HG03066 (cell line): Measurements from ENCODE around the gene HMGB3.
"Not testable (repeated sequence)": the region's sequence is repeated elsewhere in the genome, so short reads cannot be mapped to it uniquely, and the experiment has no call there.

Experiments
- ATAC-seq: cut with Tn5 transposase; IDR thresholded peaks from one replicate; pipeline ENCODE4 v1.9.1; 2021; ENCODE audit warnings: low read depth; ENCODE audit not compliant: unreplicated experiment

Gene HMGB3

DNA sequence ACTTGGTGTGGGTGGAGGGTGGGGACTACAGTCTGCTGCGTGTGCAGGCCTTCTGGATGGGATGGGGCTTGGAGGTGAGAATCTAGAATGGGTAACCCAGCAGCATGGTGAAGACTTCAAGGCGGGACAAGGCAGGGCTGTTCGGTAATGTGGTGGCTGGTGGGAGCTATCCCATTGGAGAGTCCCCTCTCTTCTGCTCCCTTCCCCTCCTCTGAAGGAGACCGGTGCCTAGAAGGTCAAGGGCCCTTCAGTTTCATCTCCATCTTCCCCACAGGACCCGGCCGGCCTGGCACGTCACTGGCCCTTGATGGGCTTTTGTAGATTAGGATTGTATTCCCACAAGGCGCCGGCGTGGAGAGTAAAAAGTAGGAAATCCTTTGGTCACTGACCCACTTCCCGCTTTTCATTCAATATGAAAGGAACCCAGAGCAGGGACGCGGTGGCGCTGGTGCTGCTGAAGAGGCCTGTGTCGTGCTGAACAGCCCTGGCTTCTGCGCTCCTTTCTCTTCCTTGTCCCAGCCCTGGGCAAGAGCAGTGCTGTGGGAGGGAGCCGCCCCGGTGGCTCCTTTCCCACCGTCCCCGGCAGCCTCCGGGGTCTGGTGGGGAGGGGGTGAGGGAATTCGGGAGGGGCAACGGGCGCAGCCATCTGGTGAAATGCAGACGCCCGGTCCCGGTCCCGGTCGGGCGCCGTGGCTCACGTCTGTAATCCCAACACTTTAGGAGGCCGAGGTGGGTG lies 7.3 kb upstream of the HMGB3 start:
- ATAC-seq = no peak

DNA sequence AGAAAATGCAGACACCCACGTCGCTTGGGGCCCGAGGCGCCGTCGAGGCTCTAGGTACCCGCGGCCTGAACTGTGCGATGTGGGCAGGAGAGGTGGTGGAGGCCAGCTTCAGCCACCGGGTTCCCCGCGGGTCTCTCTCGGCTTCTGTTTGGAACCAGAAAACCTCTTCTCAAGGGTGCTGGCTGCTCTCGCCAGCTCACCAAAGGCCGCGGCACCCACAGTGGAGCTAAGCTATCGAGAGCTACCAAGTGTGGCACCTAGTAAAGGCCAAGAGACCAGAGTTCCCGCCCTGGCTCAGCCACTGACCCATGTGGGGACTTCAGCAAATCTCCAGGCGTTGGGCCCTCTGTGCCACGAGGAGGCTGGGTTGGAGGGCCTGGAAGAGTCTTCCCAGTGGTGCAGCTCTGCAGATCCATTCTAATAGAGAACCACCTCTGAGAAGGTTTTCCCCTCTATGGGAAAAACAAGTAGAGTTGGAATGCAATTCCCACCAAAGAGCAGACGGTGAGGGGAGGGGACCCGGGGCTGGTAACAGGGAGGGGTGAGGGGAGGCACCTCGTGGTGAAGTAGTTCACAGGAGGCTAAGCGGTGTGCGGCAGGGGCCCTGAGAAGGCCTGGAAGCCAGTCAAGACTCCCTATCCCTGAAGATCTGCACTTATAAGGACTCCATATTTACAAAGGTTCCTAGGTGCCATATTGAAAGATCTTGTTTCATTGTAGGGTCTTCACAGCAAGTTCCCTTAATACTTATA lies 5.5 kb upstream of the HMGB3 start:
- ATAC-seq = no peak

DNA sequence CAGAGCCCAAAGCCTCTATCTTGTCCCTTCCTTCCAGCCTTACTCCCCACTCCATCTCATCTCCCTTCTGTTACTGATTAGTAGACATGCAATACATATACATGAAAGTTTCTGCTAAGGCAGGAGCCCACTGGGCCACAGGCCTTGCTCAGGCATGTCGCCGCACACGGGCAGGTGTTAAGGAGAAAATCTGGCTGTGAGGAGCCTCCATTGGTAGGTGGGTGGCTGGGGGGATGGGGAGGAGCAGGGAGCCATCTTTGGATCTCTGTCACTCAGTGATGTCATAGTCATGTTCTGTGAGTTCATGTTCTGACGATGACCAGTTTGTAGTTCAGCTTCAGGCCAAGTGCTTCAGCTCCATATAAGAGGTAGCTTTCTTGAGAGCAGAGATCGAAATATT lies 2.9 kb upstream of the HMGB3 start:
- ATAC-seq = no peak

DNA sequence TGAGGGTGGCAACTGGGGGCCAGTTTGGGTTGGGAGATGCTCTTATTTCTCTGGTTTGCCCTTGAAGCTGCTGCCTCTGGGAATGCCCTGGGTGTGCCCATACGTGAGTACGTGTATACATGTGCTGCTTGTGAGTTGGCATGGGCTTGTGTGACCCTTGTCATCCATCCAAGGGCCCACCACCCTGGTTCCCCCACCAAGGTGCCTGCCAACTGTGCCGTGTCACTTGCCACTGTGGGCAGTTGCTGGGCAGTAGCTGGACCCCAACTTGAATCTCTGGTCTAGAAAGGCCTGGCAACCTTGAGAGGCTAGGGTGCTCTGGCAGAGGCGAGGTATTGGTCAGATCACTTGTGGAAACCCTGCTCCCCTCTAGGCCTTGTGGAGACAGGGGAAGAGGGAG lies 2.4 kb upstream of the HMGB3 start:
- ATAC-seq = no peak

DNA sequence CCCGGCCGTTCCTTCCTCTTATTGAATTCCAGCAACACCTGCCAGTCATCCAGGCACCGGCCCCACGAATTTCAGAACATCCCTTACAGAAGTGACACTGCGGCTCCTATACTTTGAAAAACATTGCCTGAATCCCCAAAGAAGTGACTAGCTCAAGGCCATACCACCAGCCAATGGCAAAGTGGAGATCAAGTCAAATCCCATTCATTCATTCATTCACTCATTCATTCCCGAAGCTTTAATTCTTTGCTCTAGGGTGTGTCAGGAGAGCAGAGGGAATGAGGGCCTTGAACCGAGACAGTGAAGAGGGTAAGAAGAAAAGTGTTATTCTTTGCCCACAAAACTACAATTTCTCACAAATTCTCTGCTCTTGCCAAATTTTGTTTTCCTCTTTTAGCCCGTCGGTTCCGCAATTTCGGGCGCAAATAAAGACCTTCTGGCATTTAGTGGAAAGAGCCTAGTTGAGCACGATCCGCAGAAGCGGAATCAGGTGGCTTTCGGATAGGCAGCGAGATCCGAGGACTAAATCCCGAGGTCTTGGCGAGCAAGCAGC lies 824 bp upstream of the HMGB3 start:
- no peak for ATAC-seq

DNA sequence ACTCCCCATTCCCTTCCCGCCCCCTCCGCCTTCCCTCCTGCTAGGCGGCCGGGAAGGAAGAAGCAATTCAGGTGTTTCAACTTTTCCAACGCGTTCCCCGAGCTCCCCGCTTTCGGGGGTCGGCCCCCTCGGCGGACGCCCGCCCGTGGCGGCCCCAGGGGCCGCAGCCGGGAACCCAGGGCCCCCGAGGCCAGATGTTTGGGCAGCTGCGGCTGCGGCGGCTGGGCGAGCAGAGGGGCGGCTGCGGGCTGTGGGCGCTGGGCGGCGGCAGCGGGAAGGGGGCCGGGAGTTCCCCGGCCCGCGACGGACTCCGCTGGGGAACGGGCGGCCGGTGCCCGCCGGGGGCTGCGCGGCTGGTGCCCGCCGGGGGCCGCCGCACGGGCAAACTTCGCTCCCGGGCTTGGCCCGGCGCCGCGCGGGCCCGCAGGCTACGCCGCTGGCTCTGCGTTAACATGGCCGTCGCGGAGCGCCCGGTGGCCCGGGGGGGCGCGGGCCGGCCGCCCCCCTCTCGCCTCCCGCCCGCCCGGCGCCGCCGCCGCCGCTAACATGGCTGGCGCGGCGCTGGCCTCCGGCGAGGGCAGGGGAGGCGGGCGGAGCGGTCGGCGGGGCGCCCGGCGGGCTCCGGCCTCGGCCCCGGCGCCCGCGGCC lies 510 bp downstream of the HMGB3 start:
- ATAC-seq = peak; percentile 23

DNA sequence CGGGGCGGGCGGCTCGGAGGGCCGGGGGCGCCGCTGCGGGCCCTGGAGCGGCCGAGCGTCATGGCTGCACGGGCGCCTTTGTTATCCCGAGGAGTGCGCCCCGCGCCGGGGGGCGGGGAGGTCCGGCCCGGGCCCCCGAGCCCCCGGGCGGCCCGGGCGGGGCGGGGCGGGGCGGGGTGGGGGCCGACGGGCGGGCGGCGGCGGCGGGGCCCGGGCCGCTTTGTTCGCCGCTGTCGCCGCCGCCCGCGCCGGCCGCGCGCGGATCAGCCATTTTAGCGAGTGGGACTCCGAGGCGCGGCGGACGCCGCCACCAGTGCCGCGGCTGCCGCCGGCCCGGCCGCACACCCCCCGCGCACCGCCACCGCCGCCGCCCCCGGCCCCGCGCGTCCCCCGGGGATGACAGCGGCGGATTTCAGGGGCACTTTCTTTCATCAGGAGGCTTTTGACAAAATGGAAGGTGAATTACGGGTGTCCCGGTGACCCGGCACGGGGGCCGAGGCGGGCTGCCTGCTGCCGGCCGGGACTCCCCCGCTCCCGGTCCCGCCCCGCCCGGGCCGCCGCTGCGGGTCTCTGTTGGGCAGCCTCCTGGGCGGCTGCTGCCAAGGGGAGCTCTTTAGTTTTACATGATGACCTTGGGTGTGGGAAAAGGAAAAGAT lies 1.2 kb downstream of the HMGB3 start:
- peak; percentile 4 for ATAC-seq

DNA sequence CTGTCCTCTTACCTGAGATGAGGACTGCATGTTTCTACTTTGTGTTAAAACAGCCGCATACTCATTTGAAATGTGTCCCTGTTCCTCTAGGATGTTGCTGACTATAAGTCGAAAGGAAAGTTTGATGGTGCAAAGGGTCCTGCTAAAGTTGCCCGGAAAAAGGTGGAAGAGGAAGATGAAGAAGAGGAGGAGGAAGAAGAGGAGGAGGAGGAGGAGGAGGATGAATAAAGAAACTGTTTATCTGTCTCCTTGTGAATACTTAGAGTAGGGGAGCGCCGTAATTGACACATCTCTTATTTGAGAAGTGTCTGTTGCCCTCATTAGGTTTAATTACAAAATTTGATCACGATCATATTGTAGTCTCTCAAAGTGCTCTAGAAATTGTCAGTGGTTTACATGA lies 4.6 kb downstream of the HMGB3 start:
- ATAC-seq = not testable (repeated sequence)

DNA sequence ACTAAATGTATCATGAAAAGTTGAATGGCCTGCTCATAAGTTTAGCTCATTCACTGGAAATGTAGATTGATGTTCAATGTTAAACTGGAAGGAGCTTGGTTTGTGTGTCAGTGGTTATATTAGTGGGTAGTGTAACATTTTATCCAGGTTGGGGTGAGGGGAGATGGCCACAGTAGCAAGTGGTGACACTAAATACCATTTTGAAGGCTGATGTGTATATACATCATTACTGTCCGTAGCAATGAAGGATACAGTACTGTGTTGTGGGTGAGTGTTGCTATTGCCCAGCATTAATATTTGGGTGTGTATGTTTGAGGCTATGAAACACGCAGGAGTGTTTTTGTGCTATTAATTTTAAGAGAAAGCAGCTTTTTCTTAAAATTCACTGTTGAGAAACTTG lies 6.3 kb downstream of the HMGB3 start:
- ATAC-seq = no peak

DNA sequence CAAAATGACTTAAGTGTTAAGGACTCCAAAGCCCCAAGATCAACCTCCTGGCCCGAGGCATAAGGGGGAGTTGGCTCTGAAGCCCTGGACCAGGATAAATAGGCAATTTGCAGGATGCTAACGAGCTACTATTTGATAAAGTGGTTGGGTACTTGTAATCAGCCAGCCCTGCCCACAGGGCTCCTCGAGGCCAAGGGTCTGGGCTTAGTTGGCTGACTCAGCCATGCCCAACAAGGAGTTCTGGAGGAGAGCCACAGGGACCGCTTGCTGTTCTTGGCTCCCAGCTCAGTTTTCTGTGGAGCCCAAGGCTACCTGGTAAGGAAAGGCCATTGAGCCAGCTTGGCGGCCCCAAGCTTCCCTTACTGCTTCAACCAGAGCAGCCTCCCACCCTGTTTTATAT lies 7.8 kb downstream of the HMGB3 start:
- no peak for ATAC-seq

DNA sequence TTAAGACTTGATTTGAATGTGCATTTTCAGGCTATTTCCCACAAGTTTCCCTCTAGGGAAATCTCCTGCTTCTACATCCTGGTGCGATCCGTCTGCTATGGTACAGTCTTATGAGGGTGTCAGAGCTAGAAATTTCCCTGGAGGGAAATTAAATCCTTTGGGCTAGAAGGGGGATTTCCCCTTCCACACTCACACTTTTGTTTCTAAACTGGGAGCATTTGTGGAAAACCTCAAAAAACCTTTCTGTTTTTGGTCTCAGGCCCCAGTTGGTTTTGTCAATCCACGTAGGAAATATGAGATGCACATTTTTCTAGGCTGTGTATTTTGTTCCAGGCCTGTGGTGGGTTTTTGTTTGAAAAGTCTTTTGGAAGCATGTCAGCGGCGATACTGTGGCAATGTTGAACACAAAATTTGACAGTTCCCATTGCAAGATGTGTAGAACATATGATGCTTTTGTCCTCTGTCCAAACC lies 17.8 kb downstream of the HMGB3 start:
- no peak for ATAC-seq

DNA sequence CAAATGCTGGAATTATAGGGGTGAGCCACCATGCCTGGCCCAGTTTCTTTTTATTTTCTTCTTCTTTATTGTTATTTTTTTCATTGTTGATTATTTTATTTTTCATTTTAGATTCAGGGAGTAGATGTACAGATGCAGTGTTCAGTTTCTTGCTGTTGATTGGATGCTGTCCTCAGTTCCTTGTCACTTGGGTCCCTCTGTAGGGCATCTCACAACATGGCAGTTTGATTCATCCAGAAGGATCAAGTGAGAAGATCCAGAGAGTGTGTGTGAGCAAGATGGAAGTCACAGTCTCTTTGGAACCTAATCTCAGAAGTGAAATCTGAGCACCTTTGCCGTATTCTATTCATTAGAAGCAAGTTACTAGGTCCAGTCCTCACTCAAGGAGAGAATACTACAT lies 20.9 kb downstream of the HMGB3 start:
- no peak for ATAC-seq

DNA sequence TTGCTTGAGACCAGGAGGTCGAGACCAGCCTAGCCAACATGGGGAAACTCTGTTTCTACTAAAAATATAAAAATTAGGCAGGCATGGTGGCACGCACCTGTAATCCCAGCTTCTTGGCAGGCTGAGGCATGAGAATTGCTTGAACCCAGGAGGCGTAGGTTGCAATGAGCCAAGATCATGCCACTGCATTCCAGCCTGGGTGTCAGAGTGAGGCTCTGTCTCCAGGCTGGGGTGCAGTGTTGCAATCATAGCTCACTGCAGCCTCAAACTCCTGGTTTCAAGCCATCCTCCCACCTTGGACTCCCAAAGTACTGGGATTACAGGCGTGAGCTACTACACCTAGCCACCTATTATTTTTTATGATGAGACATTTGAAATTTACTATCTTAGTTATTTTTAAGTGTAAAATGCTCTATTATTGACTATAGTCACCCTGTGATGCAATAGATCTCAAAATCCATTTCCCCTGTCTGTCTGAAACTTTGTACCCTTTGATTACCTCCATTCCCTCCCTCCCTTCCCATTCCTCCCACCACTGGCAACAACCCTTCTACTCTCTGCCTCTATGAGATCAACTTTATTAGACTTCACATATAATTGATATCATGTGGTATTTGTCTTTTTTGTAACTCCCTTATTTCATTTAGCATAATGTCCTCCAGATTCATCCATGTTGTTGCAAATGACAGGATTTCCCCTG lies 23.4 kb downstream of the HMGB3 start:
- ATAC-seq = no peak

DNA sequence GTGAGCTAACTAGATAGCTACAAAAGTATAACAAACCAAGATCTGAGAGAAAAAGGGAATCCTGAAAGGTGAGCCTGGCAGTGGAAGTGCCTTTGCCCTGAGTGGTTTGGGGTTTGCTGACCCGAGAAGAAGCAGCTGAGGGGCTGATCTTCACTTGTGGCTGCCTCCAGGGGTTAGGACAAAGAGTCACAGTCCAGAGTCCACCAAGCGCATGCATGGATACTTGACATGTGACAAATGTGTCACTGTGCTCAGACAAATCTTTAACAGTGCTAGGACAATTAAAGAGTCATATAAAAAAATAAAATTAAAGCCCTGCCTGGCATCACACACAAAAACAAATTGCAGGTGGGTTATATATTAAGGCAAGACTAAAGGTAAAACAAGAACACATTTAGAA lies 26.4 kb downstream of the HMGB3 start:
- no peak for ATAC-seq

DNA sequence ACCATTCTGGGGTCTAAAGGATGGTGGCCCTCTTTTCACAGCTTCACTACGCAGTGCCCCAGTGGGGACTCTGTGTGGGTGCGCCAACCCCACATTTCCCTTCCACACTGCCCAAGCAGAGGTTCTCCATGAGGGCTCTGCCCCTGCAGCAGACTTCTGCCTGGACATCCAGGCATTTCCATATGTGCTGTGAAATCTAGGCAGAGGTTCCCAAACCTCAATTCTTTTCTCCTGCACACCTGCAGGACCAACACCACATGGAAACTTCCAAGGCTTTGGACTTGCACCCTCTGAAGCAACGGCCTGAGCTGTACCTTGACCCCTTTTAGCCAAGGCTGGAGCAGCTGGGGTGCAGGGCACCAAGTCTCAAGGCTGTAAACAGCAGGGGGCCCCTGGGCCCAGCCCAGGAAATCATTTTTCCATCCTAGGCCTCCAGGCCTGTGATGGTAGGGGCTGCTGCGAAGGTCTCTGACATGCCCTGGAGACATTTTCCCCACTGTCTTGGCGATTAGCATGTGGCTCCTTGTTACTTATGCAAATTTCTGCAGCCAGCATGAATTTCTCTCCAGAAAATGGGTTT lies 30.1 kb downstream of the HMGB3 start:
- no peak for ATAC-seq

DNA sequence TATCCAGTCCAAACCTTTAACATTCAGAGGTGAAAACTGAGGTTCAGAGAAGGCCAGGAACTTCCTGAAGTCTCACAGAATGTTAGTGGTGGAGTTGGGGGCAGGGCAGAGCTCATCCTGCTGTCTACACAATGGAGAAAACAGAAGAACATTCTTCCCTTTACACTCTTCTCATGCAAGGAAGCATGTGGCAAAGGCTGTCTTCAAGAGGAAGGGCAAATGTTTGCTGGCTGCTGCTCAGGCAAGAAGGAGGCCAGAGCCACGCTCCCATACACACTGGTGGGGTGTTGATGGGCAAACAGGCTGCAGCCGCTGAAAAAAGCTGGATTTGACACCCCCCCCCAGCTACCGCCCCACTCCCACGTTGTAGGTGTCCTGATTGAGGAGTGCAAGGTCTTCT lies 32.5 kb downstream of the HMGB3 start:
- ATAC-seq = no peak

DNA sequence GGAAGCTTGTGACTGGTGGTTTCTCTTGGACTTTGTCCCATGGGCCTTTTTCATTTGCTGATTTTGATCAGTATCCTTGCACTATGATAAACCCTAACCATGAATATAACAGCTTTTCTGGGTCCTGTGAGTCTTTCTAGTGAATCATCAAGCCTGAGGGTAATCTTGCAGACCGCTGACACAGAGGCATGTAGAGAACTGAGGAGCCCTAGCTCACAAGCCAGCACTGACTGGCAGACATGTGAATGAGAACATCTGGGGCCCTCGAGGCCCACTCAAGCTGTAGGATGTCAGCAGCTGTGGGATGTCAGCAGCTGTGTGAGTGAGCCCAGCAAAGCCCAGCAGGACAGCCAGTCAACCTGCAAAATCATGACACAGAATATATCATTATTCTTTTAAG lies 36.7 kb downstream of the HMGB3 start:
- ATAC-seq = no peak

DNA sequence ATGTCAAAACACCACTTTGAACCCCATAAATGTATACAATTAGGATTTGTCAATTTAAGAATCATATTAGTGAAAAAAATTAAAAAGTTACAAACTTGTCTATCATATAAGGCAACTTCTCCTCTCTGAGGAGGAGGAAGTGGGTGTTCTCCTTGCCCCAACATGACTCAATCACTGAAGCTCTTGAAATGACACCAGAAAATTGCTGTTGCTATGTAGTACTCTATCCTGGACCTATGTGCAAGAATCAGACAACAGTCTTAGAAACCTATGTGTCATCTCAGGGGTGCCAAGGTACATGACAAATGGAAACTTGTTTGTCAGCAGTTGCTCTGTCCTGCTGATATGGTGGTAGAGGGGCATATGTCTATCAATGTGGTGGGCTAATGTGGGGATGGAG lies 47.7 kb downstream of the HMGB3 start:
- ATAC-seq = no peak

DNA sequence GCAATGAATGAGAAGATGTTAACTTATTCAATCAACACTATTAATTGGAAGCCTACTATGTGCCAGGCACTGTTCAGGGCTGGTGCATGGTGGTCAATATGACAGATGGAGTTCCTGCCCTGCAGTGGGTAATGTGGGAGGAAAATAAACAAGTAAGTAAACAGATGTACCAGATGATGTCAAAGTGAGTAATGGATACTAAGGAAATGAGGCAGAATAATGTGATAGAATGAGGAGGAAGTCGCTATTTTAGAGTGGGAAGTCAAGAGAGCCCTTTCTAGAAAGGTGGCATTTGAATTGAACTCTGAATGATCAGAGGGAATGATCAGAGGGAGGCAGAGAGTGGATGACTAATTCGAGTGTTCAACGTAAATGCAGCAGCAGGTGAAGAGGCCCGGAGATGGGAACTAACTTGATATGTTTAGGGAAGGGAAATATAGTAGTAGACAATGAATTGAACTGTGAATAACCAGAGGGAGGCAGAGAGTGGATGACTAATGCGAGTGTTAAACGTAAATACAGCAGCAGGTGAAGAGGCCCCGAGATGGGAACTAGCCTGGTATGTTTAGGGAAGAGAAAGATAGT lies 48.3 kb downstream of the HMGB3 start:
- no peak for ATAC-seq

DNA sequence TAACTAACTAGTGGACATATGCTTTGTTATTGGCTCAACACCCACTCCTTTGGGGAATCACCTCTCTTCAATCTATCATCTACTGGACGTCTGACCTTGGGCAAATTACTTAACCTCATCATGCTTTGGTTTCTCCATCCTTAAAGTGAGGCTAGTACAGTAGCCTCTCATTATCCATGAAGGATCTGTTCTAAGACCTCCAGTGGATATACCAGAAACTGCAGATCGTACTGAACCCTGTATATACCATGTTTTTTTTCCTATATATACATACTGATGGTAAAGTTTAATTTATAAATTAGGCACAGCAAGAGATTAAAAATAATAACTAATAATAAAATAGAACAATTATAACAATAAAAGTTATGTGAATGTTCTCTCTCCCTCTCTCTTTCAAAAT lies 56.2 kb downstream of the HMGB3 start:
- no peak for ATAC-seq
